GM19043 (cell line): ENCODE data around the gene SPRED1.
"Not testable (repeated sequence)": the region's sequence is repeated elsewhere in the genome, so short reads cannot be mapped to it uniquely, and the experiment has no call there.

Experiments
- ATAC-seq: cut with Tn5 transposase; IDR thresholded peaks from one replicate; pipeline ENCODE4 v1.9.1; 2021; ENCODE audit warnings: low read depth; ENCODE audit not compliant: unreplicated experiment

SPRED1 gene

GRCh38 chr15:38229705-38230310, 22.8 kb upstream of the SPRED1 start:
- no peak for ATAC-seq

DNA sequence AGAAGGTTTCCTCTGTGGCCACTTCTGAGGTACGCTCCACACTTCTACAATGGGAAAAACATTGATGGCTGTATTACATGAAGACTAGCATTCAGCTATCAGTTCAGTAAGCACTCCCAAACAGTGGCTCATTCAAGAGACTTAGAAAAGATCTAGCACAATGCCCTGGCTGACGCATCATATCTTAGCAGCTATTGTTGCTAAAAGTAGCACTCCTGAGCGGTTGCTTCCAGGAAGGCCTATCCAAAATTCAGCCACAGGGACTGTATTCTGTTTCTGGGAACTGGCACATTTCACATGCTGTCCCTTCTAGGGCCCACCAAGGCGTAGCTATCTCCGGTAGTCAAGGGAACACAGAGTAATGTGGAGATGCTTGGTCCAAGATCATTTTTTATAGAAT, 21.2 kb upstream of the SPRED1 start:
- no peak for ATAC-seq

GRCh38 chr15:38237021-38237420, 15.6 kb upstream of the SPRED1 start:
- ATAC-seq, result not testable (repeated sequence)

- no peak for ATAC-seq
Measured at GRCh38 chr15:38238311-38238710, 14.3 kb upstream of the SPRED1 start.

GRCh38 chr15:38242055-38242454, 10.6 kb upstream of the SPRED1 start:
- peak; percentile 90 for ATAC-seq

GRCh38 chr15:38243278-38244055, 9.2 kb upstream of the SPRED1 start:
- no peak for ATAC-seq

- no peak for ATAC-seq
Measured at GRCh38 chr15:38247336-38247735, 5.3 kb upstream of the SPRED1 start.

GRCh38 chr15:38253351-38253781, 730 bp downstream of the SPRED1 start:
- ATAC-seq, result no peak

- peak; percentile 17 for ATAC-seq
Measured at GRCh38 chr15:38254051-38254883, 1.6 kb downstream of the SPRED1 start.

DNA sequence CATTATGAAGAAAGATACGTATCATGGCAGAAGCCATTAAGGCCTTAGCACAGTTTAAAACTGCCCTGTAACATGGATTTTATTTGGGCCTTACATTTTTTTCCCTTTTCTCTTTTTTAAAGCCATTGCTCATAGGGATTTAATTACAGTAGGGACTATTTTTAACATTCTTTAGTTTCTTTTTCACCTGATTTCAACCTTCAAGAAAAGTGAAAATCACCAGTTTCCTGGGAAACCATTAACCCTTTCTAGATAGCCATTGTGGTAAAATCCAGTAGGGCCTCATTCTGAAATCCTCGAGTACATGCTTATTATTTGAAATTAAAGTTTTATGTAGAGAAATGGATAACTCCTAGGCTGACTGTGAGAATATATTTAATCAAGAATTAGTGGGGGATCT, 3.1 kb downstream of the SPRED1 start:
- ATAC-seq, result no peak

GRCh38 chr15:38257676-38258075, 5.0 kb downstream of the SPRED1 start:
- ATAC-seq, result no peak

GRCh38 chr15:38259134-38259533, 6.5 kb downstream of the SPRED1 start:
- ATAC-seq, result no peak

DNA sequence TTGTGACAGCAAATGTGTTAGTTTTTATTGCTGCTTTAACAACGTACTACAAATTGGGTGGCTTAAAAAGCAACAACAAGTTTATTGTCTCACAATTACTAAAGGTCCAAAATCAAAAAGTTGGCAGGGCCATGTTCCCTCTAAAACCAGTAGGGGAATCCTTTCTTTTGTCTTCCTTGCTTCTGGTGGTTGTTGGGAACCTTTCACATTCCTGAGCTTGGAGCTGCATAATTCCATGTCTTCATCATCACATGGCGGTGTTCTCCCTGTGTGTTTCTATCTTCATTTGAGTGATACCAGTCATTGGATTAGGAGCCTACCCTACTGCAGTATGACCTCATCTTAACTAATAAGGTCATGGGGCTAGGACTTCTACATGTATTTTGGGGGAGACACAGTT, 7.4 kb downstream of the SPRED1 start:
- ATAC-seq, result no peak

- no peak for ATAC-seq
Measured at GRCh38 chr15:38263251-38263650, 10.6 kb downstream of the SPRED1 start.

DNA sequence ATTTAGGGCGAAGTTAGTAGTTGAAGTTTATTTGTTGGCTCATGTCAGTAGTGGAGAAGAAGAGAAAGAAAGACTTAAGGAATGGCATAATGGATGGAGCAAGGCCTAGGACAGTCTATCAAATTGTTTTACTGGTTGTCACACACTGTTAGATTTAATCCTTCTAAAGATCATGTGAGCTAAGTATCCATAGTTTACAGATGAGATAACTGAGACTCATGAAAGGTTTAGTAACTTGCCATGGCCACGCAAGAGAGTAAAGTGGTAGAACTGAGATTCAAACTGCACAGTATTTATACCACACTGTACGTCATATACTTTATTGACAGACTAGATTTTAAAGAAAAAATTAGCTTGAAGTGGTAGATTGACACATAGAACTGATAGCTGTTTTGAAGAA, 11.4 kb downstream of the SPRED1 start:
- ATAC-seq, result no peak

- ATAC-seq, result no peak
Measured at GRCh38 chr15:38266247-38266986, 13.8 kb downstream of the SPRED1 start.

DNA sequence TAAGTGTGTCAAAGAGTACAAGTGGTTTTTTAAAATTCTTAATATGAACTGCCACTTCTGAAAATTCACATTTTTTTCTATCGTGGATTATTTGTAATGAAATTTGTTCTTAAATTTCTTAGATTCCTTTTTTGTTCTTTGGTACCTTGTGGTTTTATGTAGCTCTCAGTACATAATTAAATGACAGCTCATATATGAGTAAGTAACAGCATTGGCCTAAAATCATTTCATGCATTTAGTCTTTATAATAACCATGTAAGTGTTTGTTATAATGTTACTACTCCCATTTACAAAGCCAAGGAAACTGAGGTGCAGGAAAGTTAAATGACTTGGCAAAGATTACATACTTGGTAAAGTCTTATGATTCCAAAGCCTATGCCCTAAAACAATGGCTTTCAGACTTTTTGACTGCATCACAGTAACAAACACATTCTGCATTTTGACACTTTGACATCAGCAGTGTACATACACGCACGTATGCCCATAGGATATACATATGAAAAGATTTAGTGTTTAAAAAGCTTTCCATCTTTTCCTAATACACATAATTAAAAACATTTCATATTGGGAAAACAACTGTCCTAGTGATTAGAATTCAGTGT, 14.9 kb downstream of the SPRED1 start:
- no peak for ATAC-seq

DNA sequence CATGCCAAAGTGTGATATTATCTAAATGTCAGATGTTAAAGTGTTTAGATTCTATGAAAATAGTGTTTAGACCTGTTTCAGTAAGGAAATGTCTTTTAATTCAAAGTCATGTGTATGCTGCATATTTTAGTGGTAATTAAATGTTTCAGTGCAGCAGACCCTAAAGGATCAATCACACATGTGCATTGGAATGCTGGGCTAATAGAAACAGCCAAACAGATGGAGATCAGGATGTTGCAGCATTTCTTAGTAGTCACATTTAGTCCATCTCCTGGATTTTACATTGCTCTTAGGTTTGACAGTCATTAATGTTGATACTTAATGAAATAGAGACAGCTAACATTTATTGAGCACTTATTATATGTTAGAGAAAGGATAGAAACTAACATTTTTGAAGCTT, 18.5 kb downstream of the SPRED1 start:
- ATAC-seq, result no peak

DNA sequence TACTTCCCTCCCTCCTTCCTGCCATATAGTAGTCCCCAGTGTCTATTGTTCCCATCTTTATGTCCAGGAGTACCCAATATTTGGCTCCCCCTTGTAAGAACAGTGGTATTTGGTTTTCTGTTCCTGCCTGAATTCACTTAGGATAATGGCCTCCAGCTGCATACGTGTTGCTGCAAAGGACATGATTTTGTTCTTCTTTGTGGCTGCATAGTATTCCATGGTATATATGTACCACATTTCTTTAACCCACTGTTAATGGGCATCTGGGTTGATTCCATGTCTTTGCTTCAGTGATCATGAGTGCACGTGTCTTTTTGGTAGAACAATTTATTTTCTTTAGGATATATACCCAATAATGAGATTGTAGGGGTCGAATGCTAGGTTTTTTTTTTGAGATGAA, 19.3 kb downstream of the SPRED1 start:
- ATAC-seq, result no peak

- not testable (repeated sequence) for ATAC-seq
Measured at GRCh38 chr15:38272431-38272830, 19.8 kb downstream of the SPRED1 start.
